Activated naive CD4-positive, alpha-beta T cell treated with anti-CD3 and anti-CD28 coated beads, Interleukin-2, amount 50 U/mL, for 16 hours (primary cell): ENCODE data around the gene CFAP251.
A peak's percentile ranks its signal among the peaks of the same experiment; 100 is the strongest.
"Not testable (repeated sequence)": the region's sequence is repeated elsewhere in the genome, so short reads cannot be mapped to it uniquely, and the experiment has no call there.

Source experiments
- DNase-seq: peaks from one replicate; pipeline ENCODE4 v3.0.0-alpha.2; 2020

CFAP251 gene

DNA sequence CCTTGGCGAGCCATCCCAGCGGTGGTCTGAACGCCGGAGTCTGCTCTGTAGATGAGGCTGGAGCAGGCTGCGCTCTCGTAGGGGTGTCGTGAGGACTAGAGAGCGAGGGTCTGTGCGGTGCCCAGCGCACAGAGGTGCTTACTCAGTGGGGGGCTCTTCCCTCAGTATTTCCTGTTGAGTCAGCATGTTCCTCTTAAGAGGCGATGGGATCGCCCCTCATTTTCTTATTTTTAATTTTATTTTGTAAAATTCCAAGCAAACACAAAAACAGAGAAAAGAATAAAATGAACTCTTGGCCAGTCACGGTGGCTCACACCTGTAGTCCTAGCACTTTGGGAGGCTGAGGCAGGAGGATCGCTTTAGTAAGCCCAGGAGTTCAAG lies 62.5 kb downstream of the CFAP251 start:
- DNase-seq: no peak

DNA sequence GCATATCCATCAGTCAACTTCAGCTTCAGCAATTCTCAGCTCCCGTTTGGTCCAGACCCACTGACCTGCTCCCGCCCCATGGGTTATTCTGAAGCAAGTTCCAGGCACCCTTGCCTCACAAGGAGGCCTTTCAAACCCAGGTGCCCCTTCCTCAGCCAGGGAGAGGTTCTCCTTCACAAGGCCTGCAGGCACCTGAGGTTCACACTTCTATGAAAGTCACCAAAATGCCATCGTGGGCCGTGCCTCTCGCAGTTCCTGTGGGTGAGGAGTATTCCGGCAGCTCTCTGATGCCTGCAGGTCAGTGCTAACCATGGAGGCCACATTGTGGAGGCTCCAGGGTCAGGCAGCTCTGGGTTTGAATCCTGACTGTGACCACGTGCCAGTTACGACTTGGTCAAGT lies 63.1 kb downstream of the CFAP251 start:
- no peak for DNase-seq

DNA sequence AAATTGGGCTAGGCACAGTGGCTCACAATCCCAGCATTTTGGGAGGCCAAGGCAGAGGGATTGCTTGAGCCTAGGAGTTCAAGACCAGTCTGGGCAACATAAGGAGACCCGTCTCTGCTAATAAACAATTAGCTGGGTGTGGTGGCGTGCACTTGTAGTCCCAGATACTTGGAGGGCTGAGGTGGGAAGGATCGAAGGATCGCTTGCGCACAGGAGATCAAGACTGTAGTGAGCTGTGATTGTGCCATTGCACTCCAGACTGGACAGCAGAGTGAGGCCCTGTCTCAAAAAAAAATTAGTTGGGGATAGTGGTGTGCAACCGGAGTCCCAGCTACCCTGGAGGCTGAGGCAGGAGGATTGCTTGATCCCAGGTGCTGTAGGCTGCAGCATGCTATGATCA lies 64.6 kb downstream of the CFAP251 start:
- no peak for DNase-seq

DNA sequence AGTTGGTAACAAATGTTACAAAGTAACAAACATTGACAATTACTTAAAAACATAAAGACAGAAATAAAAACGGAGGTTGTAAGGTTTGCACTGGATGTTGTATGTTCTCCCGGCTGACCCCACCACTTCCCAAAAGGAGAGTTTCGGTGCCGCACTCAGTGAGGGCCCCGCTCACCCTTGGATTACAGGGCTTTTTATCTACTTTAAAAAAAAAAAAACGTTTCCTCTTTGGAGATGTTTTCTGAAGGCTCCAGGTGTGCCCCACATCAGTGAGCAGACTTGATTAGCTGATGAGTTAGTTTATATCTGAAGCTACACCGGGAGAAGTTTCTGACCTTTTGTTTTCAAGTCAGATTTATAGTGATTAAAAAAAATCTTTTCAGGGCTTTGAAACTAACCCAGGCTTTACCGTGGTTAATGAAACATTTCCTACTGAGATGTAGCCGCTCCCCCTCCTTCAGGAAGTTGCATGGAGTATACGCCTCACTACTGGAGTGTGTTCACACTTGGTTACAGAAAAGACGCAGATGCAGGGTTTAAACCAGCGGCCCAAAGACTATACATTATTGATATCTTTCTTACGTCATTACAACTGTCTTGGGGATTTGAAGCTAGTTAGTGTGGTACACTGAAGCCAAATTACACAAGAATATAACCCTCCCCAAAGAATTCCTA lies 65.3 kb downstream of the CFAP251 start:
- no peak for DNase-seq

DNA sequence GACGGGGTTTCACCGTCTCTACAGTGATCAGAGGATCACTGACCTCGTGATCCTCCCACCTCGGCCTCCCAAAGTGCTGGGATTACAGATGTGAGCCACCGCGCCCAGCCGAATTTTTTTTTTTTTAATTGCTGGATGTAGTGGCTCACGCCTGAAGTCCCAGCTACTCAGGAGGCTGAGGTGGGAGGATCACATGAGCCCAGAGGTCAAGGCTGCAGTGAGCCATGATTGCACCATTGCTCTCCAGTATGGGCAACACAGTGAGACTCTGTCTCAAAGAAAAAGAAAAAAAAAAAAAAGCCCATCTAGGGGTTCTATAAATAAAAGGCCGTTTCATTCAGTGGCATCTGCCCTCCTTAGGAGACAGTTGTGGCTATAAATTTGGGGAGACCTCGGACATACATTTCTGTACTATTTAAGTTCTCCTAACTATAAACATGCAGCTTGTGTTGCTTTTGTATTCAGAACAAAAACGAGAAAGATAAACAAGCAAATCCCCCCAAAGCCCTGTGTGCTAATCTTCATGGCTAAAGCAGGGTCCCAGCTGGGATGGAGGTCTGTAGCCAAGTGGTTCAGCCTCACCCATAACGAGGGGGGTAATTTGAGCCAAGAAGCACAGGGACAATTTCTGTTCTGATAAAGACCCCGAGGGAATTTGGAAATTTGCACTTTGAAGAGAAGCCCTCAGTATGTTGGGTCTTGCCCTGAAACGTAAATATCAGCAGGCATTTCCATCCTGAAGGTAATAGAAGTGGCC lies 68.3 kb downstream of the CFAP251 start:
- DNase-seq: no peak

DNA sequence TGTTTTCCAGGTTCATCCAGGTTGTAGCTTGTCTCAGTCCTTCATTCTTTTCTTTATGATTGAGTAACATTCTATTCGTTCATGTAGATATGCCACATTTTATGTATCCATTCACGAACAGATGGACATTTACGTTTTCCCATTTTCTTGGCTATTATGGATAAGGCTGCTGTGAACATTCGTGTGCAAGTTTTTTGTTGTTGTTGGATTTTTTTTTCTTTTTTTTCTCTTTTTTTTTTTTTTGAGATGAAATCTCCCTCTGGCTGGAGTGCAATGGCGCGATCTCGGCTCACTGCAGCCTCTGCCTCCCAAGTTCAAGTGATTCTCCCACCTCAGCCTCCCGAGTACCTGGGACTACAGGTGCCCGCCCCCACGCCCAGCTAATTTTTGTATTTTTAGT lies 70.1 kb downstream of the CFAP251 start:
- not testable (repeated sequence) for DNase-seq

DNA sequence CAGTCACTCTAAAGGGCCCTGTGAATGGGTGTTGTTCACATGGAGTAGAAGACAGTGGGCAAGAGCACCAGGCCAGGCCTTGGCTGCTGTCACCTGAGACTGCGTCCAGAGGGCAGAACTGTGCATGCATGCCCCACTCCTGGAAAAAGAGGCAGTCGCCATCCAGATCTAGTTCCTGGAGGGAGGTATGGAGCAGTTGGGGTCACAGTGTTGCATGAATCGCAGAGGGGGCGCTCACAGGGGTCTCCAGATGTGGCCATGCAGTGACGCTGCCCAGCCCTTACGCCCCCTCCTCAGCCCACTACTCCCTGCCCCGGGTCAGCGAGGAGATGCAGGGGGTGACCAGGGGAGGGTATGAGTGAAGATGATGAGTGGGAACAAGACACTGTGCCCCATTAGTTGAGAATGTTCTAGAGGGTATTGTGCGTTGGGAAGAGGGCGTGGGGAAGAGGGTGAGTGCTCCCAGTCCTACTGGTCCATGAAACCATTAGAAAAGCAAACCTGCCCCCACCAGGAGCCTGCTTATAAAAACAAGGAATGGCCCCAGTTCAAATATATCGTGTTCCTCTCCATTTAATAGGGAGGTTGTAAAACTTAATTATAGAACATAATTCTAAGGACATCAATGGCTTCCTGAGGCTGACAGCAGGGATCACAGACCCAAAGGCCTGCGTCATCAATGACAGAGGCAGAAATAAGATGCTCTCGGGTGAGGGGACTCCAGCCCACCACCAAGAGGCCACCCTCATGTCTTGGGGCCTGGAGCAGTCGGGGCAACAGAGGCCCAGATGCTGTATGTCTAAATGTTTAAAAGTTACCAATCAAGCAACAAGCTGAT lies 71.1 kb downstream of the CFAP251 start:
- no peak for DNase-seq

DNA sequence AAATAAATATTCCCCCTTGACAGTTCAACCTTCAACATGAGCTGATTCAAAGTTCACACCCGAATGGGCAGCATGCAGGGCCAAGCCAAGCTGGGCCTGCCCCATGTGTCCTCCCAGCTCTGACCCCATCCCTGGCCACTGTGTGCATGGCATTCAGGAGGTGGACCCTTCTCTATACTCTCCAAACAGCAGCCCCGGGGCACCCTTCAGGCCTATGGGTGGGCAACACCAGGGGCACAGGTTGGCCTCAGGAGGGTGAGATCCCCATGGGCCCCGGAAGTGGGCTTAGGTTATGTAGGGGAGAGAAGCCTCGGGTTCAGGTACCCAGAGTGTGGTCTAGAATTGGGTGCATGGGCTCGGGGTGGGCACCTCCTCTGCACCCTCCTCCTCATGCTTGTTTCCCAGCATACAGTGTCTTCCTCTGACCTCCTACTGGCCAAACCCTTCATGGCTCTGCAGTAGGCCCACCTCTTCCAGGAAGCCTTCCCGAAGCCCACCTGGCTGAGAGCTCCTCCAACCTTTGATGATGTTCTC lies 71.8 kb downstream of the CFAP251 start:
- no peak for DNase-seq

DNA sequence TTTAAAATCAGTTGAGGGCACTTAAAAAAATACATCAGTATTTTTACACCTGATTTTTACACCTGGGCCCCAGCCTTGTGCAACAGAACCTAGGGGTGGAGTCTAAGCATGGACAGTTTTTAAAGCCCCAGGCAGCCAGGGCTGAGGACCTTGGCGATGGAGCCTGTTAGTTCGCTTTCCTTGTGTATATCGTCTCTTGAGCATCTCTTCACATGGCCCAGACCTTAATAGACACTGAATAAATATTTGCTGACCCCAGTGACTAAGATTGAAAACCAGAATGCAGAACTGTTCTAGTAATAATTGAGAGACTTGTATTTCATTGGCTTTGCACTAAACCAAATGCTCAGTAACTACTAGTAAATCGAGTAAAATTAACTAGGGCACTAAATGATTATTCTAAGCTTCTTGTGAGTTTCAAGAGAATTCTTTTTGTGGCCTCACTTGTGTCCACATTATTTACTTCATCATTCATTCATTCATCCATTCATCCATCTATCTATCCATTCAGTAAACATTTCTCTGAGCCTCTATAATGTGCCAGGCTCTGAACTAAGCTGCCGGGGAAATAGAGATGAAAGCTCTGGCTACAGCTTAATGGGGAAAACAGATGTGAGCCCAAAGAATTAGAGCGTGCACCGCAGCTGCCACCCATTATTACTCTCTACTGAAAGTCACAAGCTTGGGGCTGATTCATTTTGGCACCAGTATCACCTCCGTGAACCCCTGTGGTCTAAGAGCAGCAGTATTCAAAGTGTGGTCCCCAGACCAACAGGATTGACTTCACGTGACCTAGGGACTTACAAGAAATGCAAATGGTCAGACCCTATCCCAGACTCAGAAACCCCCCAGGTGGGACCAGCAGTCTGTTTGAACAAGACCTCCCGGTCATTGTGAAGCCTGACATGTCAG lies 72.6 kb downstream of the CFAP251 start:
- DNase-seq: no peak

DNA sequence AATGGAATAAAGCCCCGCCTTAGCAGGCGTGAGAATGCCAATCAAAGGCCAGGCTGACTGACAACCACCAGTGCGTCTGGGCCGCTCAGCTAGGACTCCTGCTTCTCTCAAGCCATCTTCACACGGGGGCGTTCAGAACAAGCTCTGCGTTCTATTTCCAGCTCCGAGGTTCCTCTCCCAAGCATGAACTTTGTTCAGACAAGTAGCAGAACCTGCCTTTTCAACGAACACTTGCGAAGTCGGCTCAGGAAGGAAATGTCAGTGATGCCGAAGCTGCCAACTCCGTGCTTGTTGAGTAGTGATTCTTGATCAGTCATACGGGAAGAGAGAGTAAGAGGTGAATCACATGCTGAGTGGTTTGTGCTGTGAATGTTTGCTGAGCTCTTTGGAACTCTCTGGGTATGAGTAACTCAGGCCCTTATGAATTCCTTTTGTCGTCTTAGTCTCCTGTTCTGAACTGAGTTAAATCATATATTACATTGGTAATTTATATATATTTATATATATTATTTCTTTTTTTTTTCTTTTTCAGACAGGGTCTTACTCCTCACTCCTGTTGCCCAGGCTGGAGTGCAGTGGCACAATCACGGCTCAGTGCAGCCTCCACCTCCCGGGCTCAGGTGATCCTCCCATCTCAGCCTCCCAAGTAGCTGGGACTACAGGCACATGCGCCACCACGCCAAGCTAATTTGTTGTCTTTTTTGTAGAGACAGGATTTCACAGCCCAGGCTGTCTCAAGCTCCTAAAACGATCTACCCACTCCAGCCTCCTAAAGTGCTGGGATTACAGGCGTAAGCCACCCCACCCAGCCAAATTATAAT lies 73.9 kb downstream of the CFAP251 start:
- DNase-seq: peak; percentile 66

DNA sequence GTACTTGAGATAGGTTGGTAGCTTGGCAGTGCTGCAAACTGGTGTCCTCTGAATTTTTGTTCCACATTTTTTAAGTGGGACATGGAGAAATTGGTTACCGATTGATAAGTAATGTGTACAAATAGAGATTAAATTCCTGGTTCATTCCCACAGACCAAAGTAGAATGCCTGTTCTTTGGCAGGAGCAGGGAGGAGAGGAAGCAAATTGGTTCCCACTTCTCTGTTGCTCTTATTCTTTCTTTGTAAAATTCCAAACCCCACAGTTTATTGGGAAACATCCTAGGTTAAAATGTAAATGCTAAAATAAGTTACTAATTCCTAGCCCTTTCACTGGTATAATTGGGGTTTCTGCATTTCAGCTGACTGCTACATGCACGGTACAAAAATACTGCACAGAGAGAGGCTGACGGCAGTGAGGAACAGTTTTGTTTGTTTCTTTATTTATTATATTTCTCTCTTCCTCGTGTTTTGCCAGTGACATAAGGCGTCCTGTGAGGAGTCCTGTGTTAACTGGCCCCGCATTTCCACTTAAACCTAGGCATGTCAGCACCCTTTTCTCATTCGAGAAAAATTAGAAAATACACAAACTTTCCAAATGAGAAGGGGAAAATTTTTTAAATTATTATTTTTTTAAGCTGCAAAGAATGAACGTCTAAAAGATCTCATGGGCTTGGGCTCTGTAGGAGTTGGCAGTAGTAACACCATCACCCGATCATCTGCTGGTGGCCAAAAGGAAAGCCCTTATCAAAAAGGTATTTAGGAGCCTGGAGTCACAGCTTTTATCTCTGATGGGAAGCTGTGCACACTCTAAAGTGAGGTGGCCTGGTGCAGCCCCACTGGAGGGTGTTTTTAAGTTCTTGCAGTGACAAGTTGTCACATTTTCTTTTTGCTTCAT lies 77.9 kb downstream of the CFAP251 start:
- DNase-seq: no peak

DNA sequence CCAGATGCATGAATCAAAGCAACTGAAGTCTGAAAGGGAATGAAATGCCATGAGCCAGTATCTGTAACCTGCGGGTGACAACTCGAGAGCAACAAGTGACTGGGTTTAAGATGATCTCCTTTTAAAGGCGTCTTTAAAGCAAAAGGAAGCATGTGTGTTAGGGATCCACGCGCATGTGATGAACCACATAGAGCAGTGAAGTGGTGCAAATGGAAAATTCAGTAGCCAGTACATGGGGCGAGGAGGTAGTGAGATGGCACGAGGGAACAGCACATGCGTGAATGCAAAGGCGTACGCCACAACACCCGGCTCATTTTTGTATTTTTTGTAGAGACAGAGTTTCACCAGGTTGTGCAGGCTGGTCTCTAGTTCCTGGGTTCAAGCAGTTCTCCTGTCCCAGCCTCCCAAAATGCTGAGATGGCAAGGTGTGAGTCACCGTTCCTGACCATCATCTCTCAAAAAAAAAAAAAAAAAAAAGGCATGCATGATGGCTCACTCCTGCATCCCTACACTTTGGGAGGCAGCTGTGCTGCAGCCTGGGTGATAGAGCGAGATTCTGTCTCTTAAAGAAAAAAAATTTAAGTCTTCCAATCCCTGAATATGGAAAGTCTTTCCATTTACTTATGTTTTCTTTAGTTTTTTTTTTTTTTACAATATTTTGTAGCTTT lies 78.7 kb downstream of the CFAP251 start:
- DNase-seq: no peak

DNA sequence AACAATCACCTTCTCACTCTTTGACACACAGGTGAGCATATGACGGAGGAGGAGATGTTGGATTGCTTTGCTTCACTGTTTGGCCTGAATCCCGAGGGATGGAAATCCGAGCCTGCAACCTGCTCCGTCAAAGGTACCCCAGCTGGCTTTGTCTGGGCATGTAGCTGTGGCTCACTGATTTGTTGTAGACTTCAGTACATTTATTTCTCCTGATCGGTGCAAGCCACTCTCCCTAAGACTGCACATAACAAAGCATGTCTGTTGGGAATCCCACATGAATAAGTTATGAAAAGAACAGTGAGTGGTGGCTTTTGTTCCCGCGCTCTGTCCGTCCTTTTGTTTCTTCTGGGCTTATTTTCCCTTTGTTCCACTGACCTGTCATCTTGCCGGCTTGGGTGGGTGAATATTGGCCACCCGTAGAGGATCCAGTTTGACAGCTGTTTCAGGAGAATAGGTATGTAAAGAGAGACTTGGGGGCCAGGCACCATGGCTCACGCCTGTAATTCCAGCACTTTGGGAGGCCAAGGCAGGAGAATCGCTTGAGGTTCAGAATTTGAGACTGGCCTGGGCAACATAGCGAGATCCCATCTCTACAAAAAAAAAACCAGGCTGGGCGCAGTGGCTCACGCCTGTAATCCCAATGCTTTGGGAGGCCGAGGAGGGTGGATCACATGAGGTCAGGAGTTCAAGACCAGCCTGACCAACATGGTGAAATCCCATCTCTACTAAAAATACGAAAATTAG lies 83.2 kb downstream of the CFAP251 start:
- no peak for DNase-seq

DNA sequence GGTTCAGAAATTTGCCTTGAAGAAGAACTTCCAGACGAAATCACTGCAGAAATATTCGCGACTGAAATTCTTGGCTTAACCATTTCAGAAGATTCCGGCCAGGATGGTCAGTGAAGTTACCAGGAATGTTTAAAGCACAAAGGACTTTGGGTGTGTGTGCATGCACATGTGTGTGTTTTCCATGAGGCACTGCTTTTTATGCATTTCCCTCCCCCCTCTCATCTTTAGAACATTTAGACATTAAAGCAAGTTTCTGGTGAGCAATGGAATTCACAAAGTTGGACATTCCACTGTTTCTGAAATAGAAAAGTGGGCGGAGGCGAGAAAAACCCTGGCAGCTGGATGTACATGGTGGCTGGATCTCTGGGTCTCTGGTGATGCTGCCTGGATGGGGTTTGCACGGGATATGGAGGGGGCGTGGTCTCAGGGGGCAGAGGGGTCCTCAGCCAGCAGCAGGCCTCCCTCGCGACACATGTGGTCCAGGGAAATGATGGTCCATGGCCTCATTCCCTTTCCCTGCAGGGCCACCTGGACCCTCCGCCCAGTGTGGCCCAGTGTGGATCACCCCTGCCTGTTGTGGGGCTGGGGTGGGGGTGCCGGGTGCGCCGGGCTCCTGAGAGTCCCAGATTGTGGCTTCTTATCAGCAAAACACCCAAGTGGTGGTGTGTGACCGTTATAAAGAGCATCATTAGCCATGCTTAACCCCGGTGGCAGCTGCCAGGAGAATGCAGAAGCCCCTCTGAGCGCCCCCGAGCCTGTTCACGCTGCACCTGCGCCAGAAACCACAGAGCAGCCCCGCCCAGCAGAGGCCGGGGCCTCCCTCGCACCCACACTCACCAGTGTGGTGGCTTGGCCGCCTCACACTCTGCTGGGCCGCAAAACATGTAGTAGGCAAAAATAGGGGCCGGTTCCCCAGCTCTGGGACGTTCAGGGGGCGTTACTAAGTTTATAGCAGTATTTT lies 85.5 kb downstream of the CFAP251 start:
- DNase-seq: no peak

DNA sequence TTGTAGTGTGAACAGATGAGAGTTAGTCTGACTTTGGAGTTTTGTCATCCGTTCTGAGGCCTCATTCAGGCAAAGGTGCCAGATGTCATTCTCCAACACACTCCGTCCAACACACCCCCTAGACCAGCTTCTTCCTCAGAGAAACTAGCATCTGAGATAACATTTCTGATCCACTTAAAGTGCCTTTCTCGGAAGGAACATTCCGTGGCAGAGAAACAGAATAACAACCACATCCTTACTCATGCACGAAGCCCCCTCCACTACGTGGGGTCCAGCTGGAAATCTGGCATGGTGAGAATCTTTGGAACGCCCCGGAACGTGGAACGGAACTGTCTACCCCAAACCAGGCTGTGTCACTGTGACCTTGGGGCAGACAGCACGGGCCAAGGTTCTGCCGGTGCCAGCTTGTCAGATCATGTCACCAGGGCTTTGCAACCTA lies 86.3 kb downstream of the CFAP251 start:
- DNase-seq: no peak

DNA sequence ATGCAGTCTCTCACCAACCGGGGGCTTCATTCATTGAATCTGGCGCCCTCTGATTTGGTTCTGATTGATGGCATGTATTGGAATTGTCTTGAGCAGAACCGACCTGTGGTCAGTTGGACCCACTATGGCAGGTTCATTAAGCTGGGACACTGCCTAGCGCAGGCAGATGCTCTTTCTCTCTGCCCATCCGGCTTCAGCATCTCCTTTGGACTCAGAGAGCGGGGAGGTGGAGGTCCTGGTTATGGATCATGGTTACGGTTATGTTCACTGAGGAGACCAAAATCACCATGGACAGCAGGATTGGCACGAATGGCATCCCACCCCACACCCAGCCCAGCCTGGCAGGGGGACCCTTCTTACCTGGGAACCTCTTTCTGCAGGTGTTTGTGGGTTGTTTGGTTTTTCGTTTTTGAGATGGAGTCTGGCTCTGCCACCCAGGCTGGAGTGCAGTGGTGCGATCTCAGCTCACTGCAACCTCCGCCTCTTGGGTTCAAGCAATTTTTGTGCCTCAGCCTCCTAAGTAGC lies 86.9 kb downstream of the CFAP251 start:
- DNase-seq: no peak

DNA sequence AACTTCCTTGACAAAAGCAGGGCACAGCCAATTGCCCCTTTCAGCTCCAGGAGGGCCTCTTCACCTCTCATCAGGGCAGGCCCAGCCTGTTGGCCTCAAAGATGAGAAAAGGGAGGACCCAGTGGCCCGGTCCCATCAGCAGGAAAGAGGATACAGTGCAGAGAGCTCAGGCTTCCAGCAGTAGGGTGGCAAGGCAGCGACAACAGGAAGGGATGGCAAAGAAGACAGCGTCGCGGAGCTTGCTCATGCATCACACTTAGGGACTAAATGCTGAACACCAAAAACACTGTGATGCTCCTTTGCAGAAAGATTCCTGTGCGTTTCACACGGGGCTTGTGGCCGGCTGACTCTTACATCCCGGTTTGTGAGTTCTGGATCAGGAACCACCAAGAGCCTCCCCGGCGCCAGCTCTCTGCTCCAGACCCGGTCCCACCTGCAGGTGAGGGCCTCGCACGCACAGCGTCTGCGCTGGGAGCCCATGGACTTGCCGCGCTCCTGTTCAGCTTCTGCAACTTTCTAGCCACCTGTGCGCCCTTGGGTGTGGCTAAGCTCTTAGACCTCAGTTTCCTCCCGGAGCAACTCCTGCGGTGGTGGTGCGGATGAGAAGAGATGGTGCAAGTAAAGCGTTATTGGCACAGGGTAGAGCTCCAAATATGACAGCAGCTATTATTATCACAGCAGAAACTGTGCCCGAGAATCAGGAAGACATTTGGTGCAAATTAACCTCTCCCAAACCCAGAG lies 88.0 kb downstream of the CFAP251 start:
- no peak for DNase-seq
